NCI-H748 (cell line): ENCODE measurements around the gene CUBN.

ENCODE experiments used
- DNase-seq: peaks from one replicate; lab custom pipeline; 2025; ENCODE audit not compliant: unreplicated experiment; lab: John Stamatoyannopoulos, UW

CUBN gene

DNA sequence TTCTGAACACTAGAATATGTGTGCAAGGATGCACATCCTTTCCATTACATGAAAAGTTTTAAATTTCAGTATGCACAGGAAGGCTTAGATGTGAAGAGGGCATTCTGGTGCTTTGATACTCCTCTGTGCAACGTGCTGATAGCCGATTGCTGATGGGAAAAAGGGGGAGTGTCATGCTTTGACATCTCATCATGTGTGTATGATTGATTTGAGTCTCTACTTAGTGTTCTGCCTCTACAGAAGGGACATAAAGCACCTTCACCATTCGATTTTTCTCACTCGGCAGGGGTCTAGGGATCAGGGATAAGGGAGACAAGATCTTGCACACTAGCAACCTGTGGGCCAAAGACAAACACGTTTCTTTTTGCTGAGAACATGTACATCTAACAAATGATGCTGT, 197.7 kb downstream of the CUBN start:
- DNase-seq: no peak

DNA sequence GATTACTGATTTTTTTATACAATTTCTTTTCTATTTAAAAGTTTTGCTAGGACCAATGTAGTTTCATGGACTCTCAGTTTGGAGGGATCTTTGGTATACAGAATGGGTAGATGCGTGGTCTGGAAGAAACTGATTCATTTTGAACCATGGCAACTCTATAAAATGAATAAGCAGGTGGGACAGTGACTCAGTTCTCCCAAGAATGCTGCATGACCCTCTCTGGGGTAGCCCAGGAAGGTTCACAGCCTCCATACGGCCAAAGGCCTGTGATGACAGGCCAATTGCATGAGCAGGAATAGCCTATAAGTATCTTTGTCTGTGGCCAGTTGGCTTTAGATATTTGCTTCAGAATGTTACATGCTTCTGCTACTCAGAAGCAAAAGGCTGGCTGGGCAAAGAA, 199.1 kb downstream of the CUBN start:
- no peak for DNase-seq

DNA sequence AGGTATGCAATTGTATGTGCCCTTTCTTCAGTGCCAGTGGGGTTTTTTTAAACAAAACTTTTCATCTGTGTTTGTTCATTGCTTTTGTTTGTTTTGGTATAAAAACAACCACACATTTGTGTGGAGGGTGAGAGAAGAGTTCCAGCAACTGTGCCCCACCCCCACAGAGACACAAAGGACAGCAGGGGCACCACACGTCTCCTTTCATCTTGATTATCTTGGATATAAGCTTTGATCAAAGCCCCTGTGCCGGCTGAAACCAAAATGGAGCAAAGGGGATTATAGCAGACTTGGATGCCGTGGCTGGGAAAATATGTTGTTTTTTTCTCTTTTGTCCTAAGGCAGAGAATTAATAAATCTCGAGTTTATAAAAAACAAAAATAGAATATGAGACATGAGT, 200.5 kb downstream of the CUBN start:
- peak; percentile 17 for DNase-seq

DNA sequence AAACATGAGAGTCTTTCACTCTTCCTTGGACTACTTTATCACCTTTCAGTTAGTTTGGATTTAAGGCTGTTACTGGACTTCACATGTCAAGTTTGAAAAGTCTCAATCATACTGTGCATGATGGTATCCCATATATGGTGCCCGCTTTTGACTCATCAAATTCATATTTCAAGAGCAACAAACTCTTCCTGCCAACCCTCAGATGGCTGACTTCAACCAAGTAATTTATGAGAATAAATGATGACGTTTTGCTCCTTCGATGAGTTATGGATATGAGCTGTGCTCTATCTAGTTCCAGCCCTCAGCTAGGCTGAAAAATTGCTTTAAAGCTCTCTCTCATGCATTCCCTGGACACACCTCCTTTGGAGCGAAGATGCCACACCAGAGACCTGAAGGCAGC, 202.1 kb downstream of the CUBN start:
- DNase-seq: no peak

DNA sequence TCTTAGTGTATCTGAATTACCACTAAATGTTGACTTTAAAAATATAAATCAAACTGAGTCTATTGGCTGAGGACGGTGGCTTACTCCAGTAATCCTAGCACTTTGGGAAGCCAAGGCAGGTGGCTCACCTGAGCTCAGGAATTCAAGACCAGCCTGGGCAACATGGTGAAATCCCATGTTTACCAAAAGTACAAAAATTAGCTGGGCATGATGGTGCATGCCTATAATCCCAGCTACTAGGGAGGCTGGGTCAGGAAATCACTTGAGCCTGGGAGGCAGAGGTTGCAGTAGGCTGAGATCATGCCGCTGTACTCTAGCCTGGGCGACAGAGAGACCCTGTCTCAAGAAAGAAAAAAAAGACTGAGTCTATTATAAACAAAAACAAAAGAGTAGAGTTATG, 205.9 kb downstream of the CUBN start:
- no peak for DNase-seq

DNA sequence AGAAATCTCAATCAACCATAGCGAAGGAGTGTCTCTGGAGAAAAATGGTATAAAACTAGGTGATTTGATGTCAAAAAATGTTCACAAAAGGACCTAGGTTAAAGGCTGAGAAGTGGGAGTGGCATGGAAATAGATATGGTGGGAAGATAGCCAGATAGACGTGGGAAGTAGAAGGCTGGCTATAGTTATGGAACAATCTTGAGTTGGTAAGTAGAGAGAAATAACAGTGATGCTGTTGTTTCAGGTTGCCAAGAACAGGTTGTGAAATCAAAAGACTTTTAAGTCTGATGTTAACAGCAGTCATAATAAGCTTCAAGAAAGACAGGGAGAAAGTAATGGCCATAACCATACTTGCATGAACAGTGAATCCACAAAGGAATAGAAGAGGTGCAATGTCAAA, 206.3 kb downstream of the CUBN start:
- DNase-seq: no peak

DNA sequence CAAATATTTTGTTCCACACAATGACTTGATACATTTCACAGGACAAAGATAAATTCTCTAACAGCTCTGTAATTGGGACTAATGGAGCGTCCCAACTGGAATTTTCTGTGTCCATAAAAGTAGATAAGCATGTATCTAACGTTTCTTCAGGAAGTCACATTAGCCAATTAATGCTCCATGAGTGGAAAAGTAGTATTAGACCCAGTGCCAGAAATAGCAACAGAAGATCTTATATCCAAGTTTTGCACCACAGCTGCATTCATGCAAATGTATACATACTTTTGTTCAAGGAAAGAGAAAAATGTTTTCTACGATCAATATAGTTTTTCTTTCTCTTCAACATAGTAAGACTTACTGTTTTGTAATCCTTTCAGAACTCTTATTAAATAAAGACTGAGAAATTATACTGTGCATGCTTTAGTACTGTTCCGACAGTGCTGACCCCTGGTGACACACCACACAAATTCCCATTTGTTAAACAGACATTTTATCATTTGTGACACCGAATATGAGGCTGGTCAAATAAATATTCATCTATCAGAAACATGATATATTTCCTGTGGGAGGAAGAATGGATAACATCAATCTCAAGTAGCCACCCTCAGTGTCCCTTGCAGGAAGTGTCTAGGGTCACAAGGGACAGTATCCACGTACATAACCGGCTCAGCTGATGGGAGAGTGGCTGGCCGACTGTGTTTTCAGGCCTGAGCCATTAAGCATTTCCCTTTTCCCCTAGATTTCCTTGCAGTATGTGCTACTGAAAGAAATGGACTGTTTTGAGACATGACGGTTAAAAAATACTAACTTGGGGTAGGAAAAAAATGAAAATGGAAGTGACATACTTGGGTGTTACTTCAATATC, 210.3 kb downstream of the CUBN start:
- DNase-seq: no peak

DNA sequence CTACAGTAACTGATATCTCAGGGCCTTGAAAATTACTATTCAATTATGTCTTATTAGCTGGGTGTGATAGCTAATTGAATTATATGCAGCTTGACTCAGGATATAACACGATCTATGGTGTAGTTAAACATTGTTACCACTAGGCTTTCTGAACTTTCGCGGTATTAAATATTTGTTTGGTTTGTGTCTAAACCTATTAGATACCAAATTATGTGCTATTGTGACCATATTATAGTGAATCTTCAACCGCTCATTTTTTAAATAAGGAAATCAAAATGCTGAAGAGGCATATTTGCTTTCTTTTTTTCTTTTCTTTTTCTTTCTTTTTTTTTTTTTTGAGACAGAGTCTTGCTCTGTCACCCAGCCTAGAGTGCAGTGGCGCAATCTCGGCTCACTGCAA, 213.1 kb downstream of the CUBN start:
- no peak for DNase-seq

DNA sequence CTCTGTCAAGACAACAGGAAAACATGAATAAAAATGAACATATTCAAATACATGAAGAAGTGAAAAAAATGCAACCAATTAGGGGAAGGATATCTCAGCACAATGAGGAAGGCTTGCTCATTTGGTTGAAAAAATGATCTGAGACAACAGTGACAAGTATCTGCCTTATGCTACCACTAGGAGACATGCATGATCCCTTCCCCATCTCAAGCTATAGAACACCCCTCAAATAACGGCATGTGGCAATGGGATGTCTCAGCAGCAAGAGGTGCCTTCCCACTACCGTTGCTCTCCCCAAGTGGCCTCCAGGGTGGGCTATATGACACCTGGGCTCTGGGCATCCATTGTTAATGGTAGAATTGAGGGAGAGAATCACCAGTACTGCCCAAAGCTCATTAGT, 214.3 kb downstream of the CUBN start:
- DNase-seq: no peak

DNA sequence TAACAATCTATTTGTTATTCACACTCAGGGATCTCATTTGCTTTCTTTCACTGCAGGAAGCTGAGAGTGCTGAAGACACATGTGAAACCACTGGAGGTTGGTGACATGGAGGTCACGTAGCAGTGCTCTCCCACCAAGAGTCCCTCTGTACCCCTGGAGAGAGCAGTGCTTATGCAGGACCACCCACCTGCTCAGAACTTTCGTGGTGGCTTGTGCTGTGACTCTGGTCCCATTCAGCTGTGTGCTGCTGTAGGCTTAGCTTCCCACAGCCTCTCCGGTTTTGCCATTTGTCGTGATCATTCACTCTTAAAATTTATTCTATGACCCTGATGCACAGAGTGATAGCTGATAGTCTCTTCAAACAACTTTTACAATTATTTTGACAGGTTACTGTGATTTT, 216.3 kb downstream of the CUBN start:
- no peak for DNase-seq

DNA sequence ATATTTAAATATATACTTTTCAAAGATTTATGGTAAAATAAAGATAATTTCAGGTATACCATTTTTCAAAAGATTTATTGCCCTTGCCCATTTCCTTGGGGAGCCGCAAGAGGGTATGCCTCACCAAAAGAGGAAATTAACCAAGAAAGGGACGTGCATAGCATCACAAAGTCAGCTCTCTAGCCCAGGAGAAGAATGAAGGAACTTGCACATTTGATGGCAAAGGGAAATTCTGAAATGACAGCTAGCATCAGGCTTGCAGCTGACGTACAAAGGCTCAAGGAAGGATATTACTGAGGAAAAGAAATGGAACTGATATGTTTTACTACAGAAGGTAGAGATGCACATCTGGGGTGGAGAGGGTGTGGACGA, 218.8 kb downstream of the CUBN start:
- DNase-seq: no peak

DNA sequence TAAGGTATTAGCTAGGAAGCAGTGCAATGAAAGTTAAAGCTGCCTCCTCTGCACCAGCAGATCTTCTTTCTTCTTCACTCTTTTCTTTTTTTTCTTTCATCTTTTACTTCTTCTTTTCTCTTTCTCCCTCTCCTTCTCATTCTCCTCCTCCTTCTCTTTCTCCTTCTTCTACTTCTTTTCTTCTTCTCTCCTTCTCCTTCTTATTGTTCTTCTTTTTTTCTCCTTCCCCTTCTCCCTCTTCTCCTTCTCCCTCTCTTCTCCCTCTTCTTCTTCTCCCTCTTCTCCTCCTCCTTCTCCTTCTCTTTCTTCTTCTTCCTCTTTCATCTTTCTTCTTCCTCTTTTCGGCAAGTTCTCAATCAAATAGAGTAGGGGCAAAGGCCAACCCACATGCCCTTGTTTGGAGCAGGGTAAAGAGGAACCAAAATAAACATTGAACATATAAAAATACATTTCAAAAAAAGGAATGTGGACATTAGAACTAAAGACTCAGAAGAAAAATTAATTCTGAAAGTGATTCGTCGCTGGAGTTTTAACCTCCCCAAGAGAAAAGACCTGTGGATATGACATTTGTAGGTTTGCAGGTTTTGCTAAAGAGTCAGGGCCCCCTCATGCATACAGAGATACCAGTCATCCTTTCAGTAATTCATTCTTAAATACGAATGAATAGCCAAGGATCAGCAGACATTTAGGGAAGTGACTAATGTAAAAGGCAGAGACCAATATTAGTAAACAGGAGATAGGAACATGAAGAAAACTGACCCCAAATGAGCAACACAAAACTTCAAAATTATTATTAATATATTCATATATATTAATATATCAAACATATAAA, 219.4 kb downstream of the CUBN start:
- no peak for DNase-seq

DNA sequence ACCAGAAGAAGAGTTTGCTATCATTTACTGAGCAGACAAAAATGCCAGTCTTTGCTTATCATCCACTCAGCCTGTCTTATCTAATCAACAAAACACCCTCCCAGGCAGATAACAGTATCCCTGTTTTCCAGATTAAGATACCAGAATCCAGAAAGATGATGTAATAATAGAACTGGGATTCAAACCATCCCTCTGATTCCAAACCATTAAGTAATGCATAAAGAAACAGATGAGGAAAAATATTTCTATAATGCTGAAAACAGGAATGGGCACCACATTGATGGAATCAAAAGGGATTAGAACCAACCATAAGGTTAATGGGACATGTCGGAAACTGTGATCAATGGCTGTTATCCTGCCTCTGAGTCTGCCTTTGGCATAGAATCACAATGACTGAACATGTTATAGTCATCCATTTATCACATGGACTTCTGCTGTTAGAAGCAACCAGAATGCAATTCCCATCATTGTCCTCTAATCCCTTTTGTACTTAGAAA, 220.3 kb downstream of the CUBN start:
- no peak for DNase-seq

DNA sequence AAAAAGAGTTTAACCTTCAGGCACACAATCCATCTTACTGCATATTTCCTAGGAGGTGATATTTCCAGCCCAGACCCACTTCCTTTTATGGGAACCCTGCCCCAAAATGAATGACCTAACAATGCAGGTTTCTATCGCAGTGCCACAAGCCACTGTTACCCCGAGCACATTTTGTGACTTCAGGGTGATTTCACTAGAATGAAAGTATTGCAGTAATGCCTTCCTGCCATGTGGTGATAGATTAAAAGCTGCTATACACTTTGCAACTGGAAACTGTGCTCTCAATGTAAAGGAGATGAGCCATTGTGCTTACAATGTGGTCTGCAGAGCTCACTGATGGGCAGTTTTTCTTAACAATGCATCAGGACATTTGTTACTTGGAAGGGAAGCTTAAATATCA, 221.9 kb downstream of the CUBN start:
- DNase-seq: no peak

DNA sequence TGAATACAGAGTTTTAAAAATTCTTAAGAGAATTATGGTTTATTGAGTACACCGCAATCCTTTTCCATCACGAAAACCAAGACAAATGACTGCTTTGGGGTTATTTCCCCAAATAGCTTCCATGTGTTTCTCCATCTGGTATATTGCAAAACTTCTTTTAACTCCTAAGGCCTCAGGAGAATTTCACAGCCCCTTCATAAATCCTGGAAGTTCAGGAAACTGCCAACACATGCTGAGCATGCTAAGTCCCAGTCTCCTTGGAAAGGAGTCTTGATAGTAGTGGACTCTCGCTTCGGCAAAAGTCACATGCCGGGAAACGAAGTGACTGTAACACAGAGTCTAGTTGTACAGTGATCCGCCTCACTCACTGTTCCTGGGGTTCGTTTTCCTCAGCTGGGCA, 224.3 kb downstream of the CUBN start:
- DNase-seq: no peak

DNA sequence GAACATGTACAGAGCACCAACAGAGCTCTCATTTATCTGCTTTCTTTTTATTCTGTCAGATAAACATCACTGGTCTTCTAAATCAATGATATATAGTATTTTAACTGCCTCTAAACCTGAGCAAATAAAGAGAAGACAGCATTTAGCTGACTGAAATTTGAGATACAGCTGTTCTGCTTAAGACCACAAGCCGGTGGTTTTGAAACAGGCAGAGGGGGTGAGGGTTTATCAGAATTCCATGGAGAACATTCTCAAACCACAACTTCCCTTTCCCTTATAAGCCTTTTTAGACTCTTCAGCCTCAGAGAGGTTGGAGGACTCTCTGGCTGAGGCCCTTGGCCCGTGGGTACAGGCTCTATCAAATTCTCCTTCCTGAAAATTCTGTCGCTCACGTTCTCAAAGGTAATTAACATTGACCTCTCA, 225.0 kb downstream of the CUBN start:
- DNase-seq: peak; percentile 6

DNA sequence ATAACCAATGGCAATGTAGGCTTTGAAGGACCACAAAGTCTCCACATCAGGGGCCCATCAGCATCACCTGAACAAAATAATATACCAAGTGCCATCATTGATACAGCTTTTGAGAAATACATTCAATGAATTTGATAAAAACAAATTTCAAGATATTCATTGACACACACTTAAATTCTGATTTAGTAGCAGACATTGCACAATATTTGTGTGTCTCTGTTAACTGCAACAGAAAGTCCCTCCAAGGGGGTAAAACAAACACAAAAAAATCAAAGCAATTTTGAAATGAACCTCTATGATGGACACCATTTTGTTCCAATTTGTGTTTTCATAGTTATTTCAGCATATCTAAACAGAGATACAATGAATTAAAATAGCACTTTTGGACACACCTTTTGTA, 225.6 kb downstream of the CUBN start:
- no peak for DNase-seq

DNA sequence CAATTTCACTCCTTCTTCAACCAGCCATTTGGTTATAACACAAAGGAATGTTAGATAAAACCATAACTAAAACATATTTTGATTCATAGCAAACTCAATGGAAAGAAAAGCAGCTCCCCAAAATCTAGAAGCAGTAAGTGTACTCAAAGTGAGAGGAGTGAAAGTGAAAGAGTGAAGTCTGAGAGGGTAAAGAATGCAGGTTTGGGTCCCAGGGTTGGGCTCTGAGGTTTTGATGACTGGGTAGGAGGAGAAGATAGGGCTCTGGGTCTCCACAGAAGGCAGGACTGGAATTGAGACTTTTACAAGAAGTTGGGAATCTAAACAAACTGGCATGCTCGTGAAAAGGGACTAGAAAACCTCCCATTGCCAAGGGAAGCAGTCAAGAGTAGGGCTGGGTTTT, 227.0 kb downstream of the CUBN start:
- DNase-seq: no peak

DNA sequence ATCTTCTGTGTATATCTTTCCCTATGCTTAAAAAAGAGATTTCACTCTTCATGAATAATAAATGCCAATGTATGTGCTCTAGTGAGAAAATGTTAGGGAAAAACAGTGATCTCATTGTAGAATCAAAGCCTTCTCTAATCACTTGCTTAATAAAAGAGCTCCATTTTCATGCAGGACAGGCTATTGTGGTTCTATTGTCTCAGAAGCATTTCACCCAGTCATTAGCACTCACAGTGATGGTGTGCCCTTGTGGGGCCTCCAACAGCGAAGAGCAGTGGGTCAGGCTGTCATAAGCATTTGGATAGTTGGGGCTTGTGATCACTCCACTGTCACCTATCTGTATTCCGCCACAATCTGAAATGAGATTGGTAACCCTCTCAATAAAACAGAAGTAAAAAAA, 228.5 kb downstream of the CUBN start:
- DNase-seq: no peak

DNA sequence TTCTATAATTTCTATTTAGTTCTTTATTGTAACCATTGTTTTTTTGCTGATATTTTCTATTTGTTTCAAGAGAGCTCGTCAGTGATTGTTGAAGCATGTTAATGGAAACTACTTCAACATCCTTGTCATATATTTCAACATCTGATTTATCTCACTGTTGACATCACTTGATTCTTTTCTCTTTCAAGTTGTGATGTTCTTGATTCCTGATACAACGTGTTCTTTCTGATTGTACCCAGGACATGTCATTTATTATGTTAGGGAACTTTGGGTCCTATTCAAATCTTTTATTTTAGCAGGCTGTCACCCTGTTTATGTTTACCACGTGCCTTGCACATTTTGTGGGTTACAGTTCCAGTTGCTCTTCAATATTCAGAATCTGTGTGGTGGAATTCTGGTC, 232.6 kb downstream of the CUBN start:
- no peak for DNase-seq

DNA sequence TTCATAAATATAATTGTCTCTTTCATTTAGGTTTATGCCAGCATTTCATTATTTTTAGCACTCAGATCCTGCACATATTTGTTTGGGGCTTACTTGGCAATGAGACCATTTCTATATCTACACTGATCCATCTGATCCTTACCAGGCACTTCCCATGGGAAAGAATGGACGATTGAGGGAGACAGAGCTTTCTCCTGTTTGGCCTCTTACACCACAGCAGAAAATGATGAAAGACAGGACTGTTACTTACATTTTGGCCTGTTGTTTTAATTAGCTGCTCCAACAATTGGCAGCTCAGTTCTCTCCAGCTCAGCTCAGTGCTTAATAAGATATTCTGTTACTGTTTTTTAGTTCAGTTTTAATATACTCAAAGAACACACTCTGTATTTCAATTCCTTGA, 234.8 kb downstream of the CUBN start:
- no peak for DNase-seq

DNA sequence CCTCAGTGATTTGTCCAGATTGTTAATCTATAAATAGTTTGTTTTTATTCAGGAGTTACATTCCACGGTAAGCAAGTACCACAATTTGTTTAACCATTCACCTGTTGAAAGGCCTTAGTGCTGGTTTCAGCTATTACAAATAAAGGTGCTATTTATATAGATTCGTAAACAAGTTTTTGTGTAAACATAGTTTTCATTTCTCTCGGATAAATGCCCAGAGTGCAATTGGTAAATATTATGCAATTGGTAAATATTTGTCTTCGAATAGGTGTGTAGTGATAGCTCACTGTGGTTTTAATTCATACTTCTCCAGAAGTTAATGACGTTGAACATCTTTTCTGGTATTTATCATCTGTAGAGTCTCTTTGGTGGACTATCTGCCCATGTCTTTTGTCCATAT, 235.9 kb downstream of the CUBN start:
- peak; percentile 75 for DNase-seq
